Neuronal stem cell (in vitro differentiated cells): ENCODE results near the gene ERC1.

Experiments
- DNase-seq: peaks from one replicate; pipeline ENCODE4 v3.0.0-alpha.2; 2013; ENCODE audit warnings: low spot score
- H2AFZ ChIP-seq: one replicate; pipeline ENCODE4 v1.6.1; 2013; ENCODE audit warnings: mild to moderate bottlenecking, low read length, inconsistent platforms
- H2AK5ac ChIP-seq: 2 replicates; pipeline ENCODE4 v1.6.1; 2013; ENCODE audit warnings: low read depth, mild to moderate bottlenecking, inconsistent platforms, low read length, moderate library complexity, mixed read lengths
- H2BK120ac ChIP-seq: 2 replicates; pipeline ENCODE4 v1.6.1; 2013; ENCODE audit warnings: low read depth, mild to moderate bottlenecking, inconsistent platforms, low read length, moderate library complexity, mixed read lengths
- H2BK12ac ChIP-seq: one replicate; pipeline ENCODE4 v1.6.1; 2013; ENCODE audit warnings: low read length, inconsistent platforms
- H2BK15ac ChIP-seq: 2 replicates; pipeline ENCODE4 v1.6.1; 2013; ENCODE audit warnings: mild to moderate bottlenecking, low read length, inconsistent platforms, mixed read lengths
- H2BK5ac ChIP-seq: one replicate; pipeline ENCODE4 v1.6.1; 2013; ENCODE audit warnings: inconsistent platforms, mild to moderate bottlenecking, low read length, moderate library complexity
- H3K14ac ChIP-seq: one replicate; pipeline ENCODE4 v1.6.1; 2013; ENCODE audit warnings: low read length, inconsistent platforms
- H3K18ac ChIP-seq: 2 replicates; pipeline ENCODE4 v1.6.1; 2013; ENCODE audit warnings: low read length, inconsistent platforms
- H3K23ac ChIP-seq: 2 replicates; pipeline ENCODE4 v1.6.1; 2013; ENCODE audit warnings: low read depth, mild to moderate bottlenecking, mixed read lengths, low read length, inconsistent platforms; ENCODE audit not compliant: poor library complexity
- H3K27ac ChIP-seq: replicated peaks from 3 replicates; pipeline ENCODE4 v1.5.1; 2013; ENCODE audit warnings: low read length, inconsistent platforms
- H3K27me3 ChIP-seq, 3 experiments: 2 replicates each; pipeline ENCODE4 v1.6.1; 2013; ENCODE audit warnings: low read length in 3 of 3, mild to moderate bottlenecking in 2 of 3, inconsistent platforms in 1 of 3, low read depth in 1 of 3, mixed read lengths in 1 of 3, moderate library complexity in 1 of 3; ENCODE audit not compliant: control insufficient read depth in 3 of 3, insufficient read depth in 3 of 3
- H3K36me3 ChIP-seq, 2 donors: replicated peaks in 1 of 2; 2 replicates each; pipeline ENCODE4 v1.6.1; 2013; ENCODE audit warnings: low read length in 2 of 2; ENCODE audit not compliant: control insufficient read depth in 2 of 2, insufficient read depth in 2 of 2
- H3K4ac ChIP-seq: 2 replicates; pipeline ENCODE4 v1.6.1; 2013; ENCODE audit warnings: inconsistent platforms, mild to moderate bottlenecking, low read length, moderate library complexity
- H3K4me1 ChIP-seq, 2 donors: 1 replicate in 1 of 2; 2 replicates in 1 of 2; pipeline ENCODE4 v1.6.1; 2013; ENCODE audit warnings: low read length in 2 of 2, low read depth in 1 of 2; ENCODE audit not compliant: control insufficient read depth in 2 of 2, insufficient read depth in 1 of 2
- H3K4me2 ChIP-seq: one replicate; pipeline ENCODE4 v1.6.1; 2013; ENCODE audit warnings: mild to moderate bottlenecking, low read length, inconsistent platforms; ENCODE audit not compliant: insufficient read depth, poor library complexity, severe bottlenecking
- H3K4me3 ChIP-seq, 2 donors: 2 replicates each; pipeline ENCODE4 v1.5.1; 2013; ENCODE audit warnings: low read length in 2 of 2, mild to moderate bottlenecking in 2 of 2, inconsistent platforms in 1 of 2, moderate library complexity in 1 of 2
- H3K79me1 ChIP-seq: one replicate; pipeline ENCODE4 v1.6.1; 2013; ENCODE audit warnings: low read depth, mild to moderate bottlenecking, inconsistent platforms, low read length, moderate library complexity
- H3K9ac ChIP-seq: one replicate; pipeline ENCODE4 v1.6.1; 2013; ENCODE audit warnings: mild to moderate bottlenecking, low read depth, low read length, inconsistent platforms; ENCODE audit not compliant: poor library complexity
- H3K9me3 ChIP-seq, 2 donors: replicated peaks in 1 of 2; 2 replicates each; pipeline versions ENCODE3 to v1.6.1; 2013; ENCODE audit warnings: low read length in 2 of 2, mild to moderate bottlenecking in 2 of 2, inconsistent platforms in 1 of 2, low read depth in 1 of 2, mixed read lengths in 1 of 2, moderate library complexity in 1 of 2; ENCODE audit not compliant: control insufficient read depth in 2 of 2, insufficient read depth in 1 of 2
- H4K8ac ChIP-seq: one replicate; pipeline ENCODE4 v1.6.1; 2013; ENCODE audit warnings: low read depth, mild to moderate bottlenecking, inconsistent platforms, low read length, moderate library complexity
- H4K91ac ChIP-seq: one replicate; pipeline ENCODE4 v1.6.1; 2013; ENCODE audit warnings: low read length, low read depth, mild to moderate bottlenecking, inconsistent platforms; ENCODE audit not compliant: poor library complexity
- WGBS, 2 donors: extraction: QIAGEN DNeasy Blood & Tissue Kit; methylation state at CpG; one replicate each; pipeline ENCODE4 v1.1.7; 2013; ENCODE audit warnings: missing lambda C conversion rate in 2 of 2, mixed read lengths in 1 of 2; ENCODE audit not compliant: insufficient read length in 2 of 2, insufficient replicate concordance in 1 of 2; ENCODE audit errors: extremely low coverage in 2 of 2; 5-methylcytosine and 5-hydroxymethylcytosine counted together

Gene ERC1

GRCh38 chr12:1204581-1205121 lies 213.6 kb downstream of the ERC1 start:
- Histone ChIP-seq H3K36me3 (no peaks in the 10 kb centered on the region), H2BK12ac (no peak overlapping the region), H4K8ac (no peak overlapping the region), H2AFZ (no peak overlapping the region), H3K14ac (no peak overlapping the region), H3K9ac (no peak overlapping the region), H3K4me3 (no peak overlapping the region), H3K27me3 (no peaks in the 10 kb centered on the region), H3K18ac (no peak overlapping the region), H3K23ac (no peak overlapping the region), H2BK120ac (no peak overlapping the region), H3K79me1 (no peaks in the 10 kb centered on the region), H4K91ac (no peak overlapping the region), H3K4ac (no peak overlapping the region), H2BK5ac (no peak overlapping the region), H3K27ac (no peak overlapping the region), H3K4me2 (no peak overlapping the region), H2BK15ac (no peak overlapping the region), H3K9me3 (no peaks in the 10 kb centered on the region), H3K4me1 (no peaks in the 10 kb centered on the region), H2AK5ac (no peak overlapping the region)
- whole genome bisulfite sequencing, 2 donors = no CpG with 5 or more reads among the region's 6 CpGs
- no peak for DNase-seq

- Histone ChIP-seq H3K14ac (no peak overlapping the region), H3K4ac (no peak overlapping the region), H4K91ac (no peak overlapping the region), H3K18ac (no peak overlapping the region), H2AFZ (no peak overlapping the region), H3K9ac (no peak overlapping the region), H3K27ac (no peak overlapping the region), H3K4me2 (no peak overlapping the region), H3K27me3 (no peaks in the 10 kb centered on the region), H2AK5ac (no peak overlapping the region), H3K9me3 (no peaks in the 10 kb centered on the region), H2BK5ac (no peak overlapping the region), H2BK120ac (no peak overlapping the region), H2BK12ac (no peak overlapping the region), H4K8ac (no peak overlapping the region), H3K79me1 (no peaks in the 10 kb centered on the region), H3K23ac (no peak overlapping the region), H3K4me3 (no peak overlapping the region), H3K36me3 (no peaks in the 10 kb centered on the region), H3K4me1 (peaks cover 0 to 3% of the 10 kb centered on the region in 2 donors), H2BK15ac (no peak overlapping the region)
- no CpG with 5 or more reads among the region's 4 CpGs for WGBS, 2 donors
- no peak for DNase-seq
These were observed 214.6 kb downstream of the ERC1 start for GRCh38 chr12:1205512-1206060.

- Histone ChIP-seq H4K91ac (no peak overlapping the region), H3K79me1 (no peaks in the 10 kb centered on the region), H3K36me3 (no peaks in the 10 kb centered on the region), H3K4ac (no peak overlapping the region), H3K4me1 (peaks cover 0 to 3% of the 10 kb centered on the region in 2 donors), H3K4me2 (no peak overlapping the region), H3K23ac (no peak overlapping the region), H2BK120ac (no peak overlapping the region), H3K9ac (no peak overlapping the region), H2BK15ac (no peak overlapping the region), H3K14ac (no peak overlapping the region), H2BK5ac (no peak overlapping the region), H3K9me3 (no peaks in the 10 kb centered on the region), H3K27me3 (no peaks in the 10 kb centered on the region), H4K8ac (no peak overlapping the region), H2BK12ac (no peak overlapping the region), H3K18ac (no peak overlapping the region), H2AK5ac (no peak overlapping the region), H2AFZ (no peak overlapping the region), H3K27ac (no peak overlapping the region), H3K4me3 (no peak overlapping the region)
- no peak for DNase-seq
- WGBS, 2 donors = no CpG with 5 or more reads among the region's 1 CpG
These were observed 215.2 kb downstream of the ERC1 start for GRCh38 chr12:1206118-1206734.

GRCh38 chr12:1207276-1207675 lies 216.3 kb downstream of the ERC1 start:
- no peak overlapping the region for H3K27ac ChIP-seq
- H3K9ac ChIP-seq = no peak overlapping the region
- no peak overlapping the region for H3K4me3 ChIP-seq

More at GRCh38 chr12:1207276-1207675, 216.3 kb downstream of the ERC1 start:
- no CpG with 5 or more reads among the region's 4 CpGs for WGBS, 2 donors
- Histone ChIP-seq H3K9me3 (no peaks in the 10 kb centered on the region), H4K91ac (no peak overlapping the region), H2AFZ (no peak overlapping the region), H2BK15ac (no peak overlapping the region), H4K8ac (no peak overlapping the region), H3K4me1 (peaks cover 0 to 5% of the 10 kb centered on the region in 2 donors), H2BK120ac (no peak overlapping the region), H3K4me2 (no peak overlapping the region), H2AK5ac (no peak overlapping the region), H3K79me1 (no peaks in the 10 kb centered on the region), H2BK5ac (no peak overlapping the region), H3K18ac (no peak overlapping the region), H3K4ac (no peak overlapping the region), H2BK12ac (no peak overlapping the region), H3K27me3 (no peaks in the 10 kb centered on the region), H3K36me3 (no peaks in the 10 kb centered on the region), H3K14ac (no peak overlapping the region), H3K23ac (no peak overlapping the region)
- no peak for DNase-seq
